Lower leg skin (tissue), 3 donors: Measurements from ENCODE around the gene EYS.

Experiments used
- POLR2A ChIP-seq, 2 donors: fragments of 450-650 bp; IDR thresholded peaks; one replicate each; pipeline ENCODE4 v1.6.1; 2016 to 2017; ENCODE audit warnings: antibody characterized with exemption in 2 of 2, mild to moderate bottlenecking in 1 of 2, moderate library complexity in 1 of 2
- TF ChIP-seq, protein P1 (sequence below), 3 donors: fragments of 450-650 bp; IDR thresholded peaks; one replicate each; pipeline ENCODE4 v1.5.1; 2016; ENCODE audit warnings: antibody characterized with exemption in 3 of 3, mild to moderate bottlenecking in 3 of 3, moderate library complexity in 2 of 3

DNA sequence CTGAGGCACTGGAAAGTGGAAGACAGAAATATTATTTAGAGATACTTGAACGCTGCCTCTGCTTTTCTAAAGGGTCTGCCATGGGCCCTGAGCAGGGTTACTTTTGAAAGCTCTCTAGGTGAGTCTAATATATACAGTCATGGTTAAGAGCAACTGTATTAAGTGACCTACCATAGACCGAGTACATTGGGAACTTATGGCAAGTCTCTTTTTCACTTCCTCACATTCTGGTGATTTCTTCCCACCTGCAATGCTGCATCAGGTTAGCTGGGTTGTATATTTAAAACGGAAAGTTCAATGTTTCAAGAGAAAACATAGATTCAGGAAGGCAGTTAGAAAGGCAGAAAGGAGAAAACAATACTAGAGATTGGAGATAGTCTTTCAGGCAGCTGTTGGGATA lies 1916.7 kb downstream of the EYS start:
- TF ChIP-seq, protein P1, sequence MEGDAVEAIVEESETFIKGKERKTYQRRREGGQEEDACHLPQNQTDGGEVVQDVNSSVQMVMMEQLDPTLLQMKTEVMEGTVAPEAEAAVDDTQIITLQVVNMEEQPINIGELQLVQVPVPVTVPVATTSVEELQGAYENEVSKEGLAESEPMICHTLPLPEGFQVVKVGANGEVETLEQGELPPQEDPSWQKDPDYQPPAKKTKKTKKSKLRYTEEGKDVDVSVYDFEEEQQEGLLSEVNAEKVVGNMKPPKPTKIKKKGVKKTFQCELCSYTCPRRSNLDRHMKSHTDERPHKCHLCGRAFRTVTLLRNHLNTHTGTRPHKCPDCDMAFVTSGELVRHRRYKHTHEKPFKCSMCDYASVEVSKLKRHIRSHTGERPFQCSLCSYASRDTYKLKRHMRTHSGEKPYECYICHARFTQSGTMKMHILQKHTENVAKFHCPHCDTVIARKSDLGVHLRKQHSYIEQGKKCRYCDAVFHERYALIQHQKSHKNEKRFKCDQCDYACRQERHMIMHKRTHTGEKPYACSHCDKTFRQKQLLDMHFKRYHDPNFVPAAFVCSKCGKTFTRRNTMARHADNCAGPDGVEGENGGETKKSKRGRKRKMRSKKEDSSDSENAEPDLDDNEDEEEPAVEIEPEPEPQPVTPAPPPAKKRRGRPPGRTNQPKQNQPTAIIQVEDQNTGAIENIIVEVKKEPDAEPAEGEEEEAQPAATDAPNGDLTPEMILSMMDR (IDR thresholded peaks at IDR 0.05), result no peak
- no peak for TF ChIP-seq POLR2A (IDR thresholded peaks at IDR 0.05)
